ENCODE results near the gene RAB11B. TPM values are rescaled to one million over a fixed set of nuclear protein-coding genes. Genes with fewer than 3 reads are reported as not detected.
"Not testable (repeated sequence)": the region's sequence is repeated elsewhere in the genome, so short reads cannot be mapped to it uniquely, and the experiment has no call there.

The RAB11B gene
- total RNA-seq (51.7 and 58.5 TPM in 2 replicates), polyA plus RNA-seq (221 and 286 TPM in 2 replicates)

GRCh38 chr19:8389891-8390616 lies at the start of gene RAB11B:
RAB11B (plus strand) TSS chr19:8390360; CDS start chr19:8390417, 57 bp downstream.
- Histone ChIP-seq H3K4me3 (peak within 1 kb of the TSS; percentile 96), H3K9me3 (ENCODE audit: low read depth) (no peaks in the 10 kb centered on the region), H3K36me3 (no peaks in the 10 kb centered on the region), H3K4me1 (ENCODE audit: low read depth) (no peaks in the 10 kb centered on the region), H3K27ac (peak within 1 kb of the TSS; percentile 100), H3K27me3 (no peaks in the 10 kb centered on the region)
- peak; percentile 99 to 100 for DNase-seq (ENCODE audit: low read depth in 1 of 2, low spot score in 1 of 2)
- no peak for TF ChIP-seq CTCF (IDR thresholded peaks at IDR 0.05; ENCODE audit: low read depth, low read length)

- H3K27ac ChIP-seq; H3K36me3 ChIP-seq; H3K4me1 ChIP-seq (ENCODE audit: low read depth); DNase-seq (ENCODE audit: low read depth in 1 of 2, low spot score in 1 of 2); H3K4me3 ChIP-seq; H3K9me3 ChIP-seq (ENCODE audit: low read depth): not testable (repeated sequence)
- peaks cover 13% of the 10 kb centered on the region for H3K27me3 ChIP-seq
Measured at GRCh38 chr19:8341504-8341903, 48.7 kb upstream of the RAB11B start.

GRCh38 chr19:8342316-8342683 lies 47.9 kb upstream of the RAB11B start:
- no peaks in the 10 kb centered on the region for H3K4me1 ChIP-seq (ENCODE audit: low read depth)
- no peaks in the 10 kb centered on the region for H3K36me3 ChIP-seq
- H3K4me3 ChIP-seq: no peak overlapping the region
- no peak overlapping the region for H3K27ac ChIP-seq
- TF ChIP-seq CTCF (IDR thresholded peaks at IDR 0.05; ENCODE audit: low read depth, low read length): no peak
- H3K27me3 ChIP-seq: peaks cover 9% of the 10 kb centered on the region
- no peak for DNase-seq (ENCODE audit: low read depth in 1 of 2, low spot score in 1 of 2)
- H3K9me3 ChIP-seq (ENCODE audit: low read depth): no peaks in the 10 kb centered on the region

- peaks cover 9% of the 10 kb centered on the region for H3K27me3 ChIP-seq
- H3K27ac ChIP-seq: no peak within 1 kb of the TSS
- peak within 1 kb of the TSS; percentile 36 for H3K4me3 ChIP-seq
- no peak for TF ChIP-seq CTCF (IDR thresholded peaks at IDR 0.05; ENCODE audit: low read depth, low read length)
- DNase-seq (ENCODE audit: low read depth in 1 of 2, low spot score in 1 of 2): peak; percentile 95 to 97
- H3K4me1 ChIP-seq (ENCODE audit: low read depth): no peaks in the 10 kb centered on the region
- no peaks in the 10 kb centered on the region for H3K36me3 ChIP-seq
- no peaks in the 10 kb centered on the region for H3K9me3 ChIP-seq (ENCODE audit: low read depth)
Measured at GRCh38 chr19:8342684-8343482, 47.3 kb upstream of the RAB11B start, which contains the start of gene KANK3. KANK3 (minus strand) TSS chr19:8343262; CDS start chr19:8337828, 5,434 bp downstream.

- peaks cover 9% of the 10 kb centered on the region for H3K27me3 ChIP-seq
- H3K4me1 ChIP-seq (ENCODE audit: low read depth): no peaks in the 10 kb centered on the region
- H3K27ac ChIP-seq: no peak overlapping the region
- H3K4me3 ChIP-seq: no peak overlapping the region
- H3K36me3 ChIP-seq: no peaks in the 10 kb centered on the region
- no peak for TF ChIP-seq CTCF (IDR thresholded peaks at IDR 0.05; ENCODE audit: low read depth, low read length)
- no peaks in the 10 kb centered on the region for H3K9me3 ChIP-seq (ENCODE audit: low read depth)
- no peak for DNase-seq (ENCODE audit: low read depth in 1 of 2, low spot score in 1 of 2)
Measured at GRCh38 chr19:8343483-8343844, 46.7 kb upstream of the RAB11B start.

- H3K9me3 ChIP-seq (ENCODE audit: low read depth); H3K4me1 ChIP-seq (ENCODE audit: low read depth); H3K4me3 ChIP-seq; H3K27me3 ChIP-seq; H3K36me3 ChIP-seq; DNase-seq (ENCODE audit: low read depth in 1 of 2, low spot score in 1 of 2); H3K27ac ChIP-seq: not testable (repeated sequence)
Measured at GRCh38 chr19:8349629-8350372, 40.4 kb upstream of the RAB11B start.
